ENCODE measurements around the gene RGS1.

Gene RGS1

DNA sequence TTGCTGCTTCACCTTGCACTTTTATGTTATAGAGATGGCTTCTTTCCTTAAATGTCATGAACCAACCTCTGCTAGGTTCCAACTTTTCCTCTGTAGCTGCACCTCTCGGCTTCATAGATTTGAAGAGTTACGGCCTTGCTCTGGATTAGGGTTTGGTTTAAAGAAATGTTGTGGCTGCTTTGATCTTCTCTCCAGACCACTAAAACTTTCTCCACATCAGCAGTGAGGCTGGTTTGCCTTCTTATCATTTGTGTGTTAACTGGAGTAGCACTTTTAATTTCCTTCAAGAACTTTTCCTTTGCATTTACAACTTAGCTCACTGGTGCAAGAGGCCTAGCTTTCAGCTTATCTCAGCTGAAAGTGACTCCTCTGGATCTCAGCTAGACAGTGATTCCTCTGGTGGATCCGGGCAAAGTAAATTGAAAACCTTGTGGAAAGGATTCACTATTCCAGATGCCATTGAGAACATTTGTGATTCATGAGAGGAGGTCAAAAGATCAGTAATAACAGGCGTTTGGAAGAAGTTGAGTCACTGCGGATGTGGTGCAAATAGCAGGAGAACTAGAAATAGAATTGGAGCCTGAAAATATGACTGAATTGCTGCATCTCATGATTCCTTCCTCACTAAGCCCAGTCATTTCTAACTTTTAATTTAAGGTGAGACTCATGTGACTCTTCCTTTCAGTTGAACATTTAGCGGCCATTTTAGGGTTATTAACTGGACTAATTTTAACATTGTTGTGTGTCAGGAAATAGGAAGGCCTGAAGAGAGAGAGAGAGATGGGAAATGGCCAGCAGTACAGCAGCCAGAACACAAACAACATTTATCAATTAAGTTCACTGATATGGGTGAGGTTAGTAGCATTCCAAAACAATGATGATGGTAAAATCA, 16.2 kb upstream of the RGS1 start:
- no peak overlapping the region for H3K4me3 ChIP-seq (ENCODE audit: low read length)

GRCh38 chr1:192561301-192561700, 14.3 kb upstream of the RGS1 start:
- Histone ChIP-seq H3F3A (ENCODE audit: insufficient read depth, low read length) (no peaks in the 10 kb centered on the region), H3K9ac (ENCODE audit: low read length) (no peak overlapping the region), H3K4me2 (ENCODE audit: low read depth, low read length) (no peak overlapping the region), H3K4me1 (ENCODE audit: low read length) (no peaks in the 10 kb centered on the region), H3K4me3 (ENCODE audit: low read length) (no peak overlapping the region), H3K36me3 (replicated peaks; ENCODE audit: insufficient read depth, low read length) (no peaks in the 10 kb centered on the region), H3K9me3 (replicated peaks; ENCODE audit: insufficient read depth, low read length) (no peaks in the 10 kb centered on the region), H2AFZ (ENCODE audit: low read length) (no peak overlapping the region), H4K20me1 (ENCODE audit: insufficient read depth, low read length) (no peaks in the 10 kb centered on the region), H3K79me2 (ENCODE audit: low read length) (no peaks in the 10 kb centered on the region), H3K9me2 (replicated peaks; ENCODE audit: insufficient read depth, low read length) (no peaks in the 10 kb centered on the region), H3K27ac (ENCODE audit: low read length) (no peak overlapping the region), H3K27me3 (replicated peaks; ENCODE audit: insufficient read depth, low read length) (no peaks in the 10 kb centered on the region)
- no peak for TF ChIP-seq EZH2phosphoT487 (IDR thresholded peaks at IDR 0.05; ENCODE audit: low read length)
- no peak for TF ChIP-seq EZH2 (optimal IDR thresholded peaks at IDR 0.05; ENCODE audit: low read depth, low read length)
- TF ChIP-seq, protein P1, sequence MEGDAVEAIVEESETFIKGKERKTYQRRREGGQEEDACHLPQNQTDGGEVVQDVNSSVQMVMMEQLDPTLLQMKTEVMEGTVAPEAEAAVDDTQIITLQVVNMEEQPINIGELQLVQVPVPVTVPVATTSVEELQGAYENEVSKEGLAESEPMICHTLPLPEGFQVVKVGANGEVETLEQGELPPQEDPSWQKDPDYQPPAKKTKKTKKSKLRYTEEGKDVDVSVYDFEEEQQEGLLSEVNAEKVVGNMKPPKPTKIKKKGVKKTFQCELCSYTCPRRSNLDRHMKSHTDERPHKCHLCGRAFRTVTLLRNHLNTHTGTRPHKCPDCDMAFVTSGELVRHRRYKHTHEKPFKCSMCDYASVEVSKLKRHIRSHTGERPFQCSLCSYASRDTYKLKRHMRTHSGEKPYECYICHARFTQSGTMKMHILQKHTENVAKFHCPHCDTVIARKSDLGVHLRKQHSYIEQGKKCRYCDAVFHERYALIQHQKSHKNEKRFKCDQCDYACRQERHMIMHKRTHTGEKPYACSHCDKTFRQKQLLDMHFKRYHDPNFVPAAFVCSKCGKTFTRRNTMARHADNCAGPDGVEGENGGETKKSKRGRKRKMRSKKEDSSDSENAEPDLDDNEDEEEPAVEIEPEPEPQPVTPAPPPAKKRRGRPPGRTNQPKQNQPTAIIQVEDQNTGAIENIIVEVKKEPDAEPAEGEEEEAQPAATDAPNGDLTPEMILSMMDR (IDR thresholded peaks at IDR 0.05; ENCODE audit: low read length) = no peak
- DNase-seq = no peak

More for the DNA sequence above, 16.2 kb upstream of the RGS1 start:
- no peak for DNase-seq
- Histone ChIP-seq H3F3A (ENCODE audit: insufficient read depth, low read length) (no peaks in the 10 kb centered on the region), H2AFZ (ENCODE audit: low read length) (no peak overlapping the region), H3K4me1 (ENCODE audit: low read length) (no peaks in the 10 kb centered on the region), H3K9me2 (replicated peaks; ENCODE audit: insufficient read depth, low read length) (no peaks in the 10 kb centered on the region), H3K27ac (ENCODE audit: low read length) (no peak overlapping the region), H4K20me1 (ENCODE audit: insufficient read depth, low read length) (no peaks in the 10 kb centered on the region), H3K79me2 (ENCODE audit: low read length) (no peaks in the 10 kb centered on the region), H3K4me2 (ENCODE audit: low read depth, low read length) (no peak overlapping the region), H3K9ac (ENCODE audit: low read length) (no peak overlapping the region), H3K9me3 (replicated peaks; ENCODE audit: insufficient read depth, low read length) (no peaks in the 10 kb centered on the region), H3K27me3 (replicated peaks; ENCODE audit: insufficient read depth, low read length) (no peaks in the 10 kb centered on the region), H3K36me3 (replicated peaks; ENCODE audit: insufficient read depth, low read length) (no peaks in the 10 kb centered on the region)
- TF ChIP-seq, protein P1 (IDR thresholded peaks at IDR 0.05; ENCODE audit: low read length) = no peak
- TF ChIP-seq EZH2phosphoT487 (IDR thresholded peaks at IDR 0.05; ENCODE audit: low read length) (no peak), EZH2 (optimal IDR thresholded peaks at IDR 0.05; ENCODE audit: low read depth, low read length) (no peak)

- H4K20me1 ChIP-seq (ENCODE audit: insufficient read depth, low read length) = no peaks in the 10 kb centered on the region
- no peaks in the 10 kb centered on the region for H3K36me3 ChIP-seq (replicated peaks; ENCODE audit: insufficient read depth, low read length)
- no peak overlapping the region for H2AFZ ChIP-seq (ENCODE audit: low read length)
- H3F3A ChIP-seq (ENCODE audit: insufficient read depth, low read length) = no peaks in the 10 kb centered on the region
- no peaks in the 10 kb centered on the region for H3K9me2 ChIP-seq (replicated peaks; ENCODE audit: insufficient read depth, low read length)
- DNase-seq = no peak
- H3K79me2 ChIP-seq (ENCODE audit: low read length) = no peaks in the 10 kb centered on the region
- no peak overlapping the region for H3K27ac ChIP-seq (ENCODE audit: low read length)
- no peaks in the 10 kb centered on the region for H3K9me3 ChIP-seq (replicated peaks; ENCODE audit: insufficient read depth, low read length)
- H3K4me3 ChIP-seq (ENCODE audit: low read length) = no peak overlapping the region
- H3K4me2 ChIP-seq (ENCODE audit: low read depth, low read length) = no peak overlapping the region
- TF ChIP-seq EZH2phosphoT487 (IDR thresholded peaks at IDR 0.05; ENCODE audit: low read length) = no peak
- TF ChIP-seq, protein P1 (IDR thresholded peaks at IDR 0.05; ENCODE audit: low read length) = no peak
- TF ChIP-seq EZH2 (optimal IDR thresholded peaks at IDR 0.05; ENCODE audit: low read depth, low read length) = no peak
- H3K9ac ChIP-seq (ENCODE audit: low read length) = no peak overlapping the region
- H3K27me3 ChIP-seq (replicated peaks; ENCODE audit: insufficient read depth, low read length) = no peaks in the 10 kb centered on the region
- H3K4me1 ChIP-seq (ENCODE audit: low read length) = no peaks in the 10 kb centered on the region
Measured at GRCh38 chr1:192563129-192563528, 12.4 kb upstream of the RGS1 start.
